Smooth muscle cell (in vitro differentiated cells): Measurements from ENCODE around the gene CLIP2. TPM values are rescaled to one million over a fixed set of nuclear protein-coding genes. Genes with fewer than 3 reads are reported as not detected.

Experiments used
- DNase-seq: peaks from one replicate; lab custom pipeline; 2025; ENCODE audit not compliant: unreplicated experiment; lab: John Stamatoyannopoulos, UW
- H2AFZ ChIP-seq: fragments of 200-600 bp; sonication (generic); 2 replicates; pipeline ENCODE4 v1.6.0; 2016; ENCODE audit warnings: antibody characterized with exemption, low read depth, mild to moderate bottlenecking
- H3F3A ChIP-seq: fragments of 200-600 bp; sonication (generic); 2 replicates; pipeline ENCODE4 v1.6.0; 2017; ENCODE audit warnings: antibody characterized with exemption, low read depth
- H3K27ac ChIP-seq: fragments of 200-600 bp; sonication (generic); 2 replicates; pipeline ENCODE4 v1.5.1; 2016; ENCODE audit warnings: low read depth, mild to moderate bottlenecking
- H3K27me3 ChIP-seq: fragments of 200-600 bp; sonication (generic); 2 replicates; pipeline ENCODE4 v1.6.1; 2016; ENCODE audit warnings: low read depth, mild to moderate bottlenecking
- H3K36me3 ChIP-seq: fragments of 200-600 bp; sonication (generic); 2 replicates; pipeline ENCODE4 v1.5.1; 2016; ENCODE audit warnings: low read depth
- H3K4me1 ChIP-seq: fragments of 200-600 bp; sonication (generic); 2 replicates; pipeline ENCODE4 v1.5.1; 2016; ENCODE audit warnings: low read depth
- H3K4me2 ChIP-seq: fragments of 200-600 bp; sonication (generic); 2 replicates; pipeline ENCODE4 v1.6.0; 2016; ENCODE audit warnings: mild to moderate bottlenecking
- H3K4me3 ChIP-seq: fragments of 200-600 bp; sonication (generic); 2 replicates; pipeline ENCODE4 v1.5.1; 2016; ENCODE audit warnings: mild to moderate bottlenecking
- H3K79me2 ChIP-seq: fragments of 200-600 bp; sonication (generic); 2 replicates; pipeline ENCODE4 v1.6.0; 2016; ENCODE audit warnings: low read depth, mild to moderate bottlenecking
- H3K9ac ChIP-seq: fragments of 200-600 bp; sonication (generic); 2 replicates; pipeline ENCODE4 v1.6.0; 2016; ENCODE audit warnings: low read depth
- H3K9me3 ChIP-seq: fragments of 200-600 bp; sonication (generic); replicated peaks from 2 replicates; pipeline ENCODE4 v1.5.1; 2016; ENCODE audit warnings: low read depth
- H4K20me1 ChIP-seq: fragments of 200-600 bp; sonication (generic); 2 replicates; pipeline ENCODE4 v1.6.0; 2016; ENCODE audit warnings: low read depth
- WGBS: methylation state at CpG from one replicate; pipeline ENCODE4 v1.1.7; 2016; ENCODE audit warnings: low lambda C conversion rate; 5-methylcytosine and 5-hydroxymethylcytosine counted together
- polyA plus RNA-seq: library from polyadenylated mRNA; unstranded; fragments of >200 nt; fragmentation: Nextera tagmentation; extraction: Ambion mirVana; gene quantifications from 2 replicates; pipeline ENCODE4 v1.2.1, GENCODE V29; 2016
- total RNA-seq: library from RNA; depleted of rRNA; stranded (reverse); fragments of >200 nt; gene quantifications from 2 replicates; pipeline ENCODE4 v1.2.3, GENCODE V29; 2014
- TF ChIP-seq, protein P1 (sequence below): fragments of 200-600 bp; sonication (generic); IDR thresholded peaks from 2 replicates; pipeline ENCODE4 v1.5.1; 2017; ENCODE audit warnings: borderline replicate concordance, mild to moderate bottlenecking, antibody characterized with exemption; ENCODE audit not compliant: insufficient read depth, poor library complexity, severe bottlenecking

Gene CLIP2
- total and polyA plus RNA-seq, 2 experiments from 2014 or later, result 12.1 to 23.3 TPM

DNA sequence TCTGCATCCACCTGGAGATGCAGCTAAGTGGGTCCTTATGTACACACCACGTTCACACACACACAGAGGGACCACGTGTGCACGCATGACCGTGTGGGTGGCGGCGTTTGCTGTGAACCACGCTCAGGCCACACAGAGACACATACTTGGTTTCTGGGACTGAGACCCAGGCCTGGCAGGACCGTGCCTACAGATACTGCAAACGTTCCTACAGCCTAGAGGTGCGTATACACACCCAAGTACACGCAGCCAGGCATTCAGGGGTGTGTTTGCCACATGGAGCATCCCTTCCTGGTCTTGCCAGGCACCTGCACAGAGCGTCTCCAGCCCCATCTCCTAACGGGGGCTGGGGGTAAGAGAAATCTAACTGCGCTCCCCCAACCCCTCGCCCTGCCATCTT lies 115.5 kb downstream of the CLIP2 start:
- DNase-seq, result no peak
- WGBS, result 87% methylated on average over 15 of the region's 15 CpGs
- Histone ChIP-seq H3K4me1 (no peaks in the 10 kb centered on the region), H3K27me3 (no peaks in the 10 kb centered on the region), H3K79me2 (no peaks in the 10 kb centered on the region), H3K36me3 (no peaks in the 10 kb centered on the region), H3F3A (no peaks in the 10 kb centered on the region), H3K27ac (no peak overlapping the region), H3K4me3 (no peak overlapping the region), H2AFZ (no peak overlapping the region), H4K20me1 (peaks cover 5% of the 10 kb centered on the region), H3K9ac (no peak overlapping the region), H3K9me3 (no peaks in the 10 kb centered on the region), H3K4me2 (no peak overlapping the region)
- TF ChIP-seq, protein P1, sequence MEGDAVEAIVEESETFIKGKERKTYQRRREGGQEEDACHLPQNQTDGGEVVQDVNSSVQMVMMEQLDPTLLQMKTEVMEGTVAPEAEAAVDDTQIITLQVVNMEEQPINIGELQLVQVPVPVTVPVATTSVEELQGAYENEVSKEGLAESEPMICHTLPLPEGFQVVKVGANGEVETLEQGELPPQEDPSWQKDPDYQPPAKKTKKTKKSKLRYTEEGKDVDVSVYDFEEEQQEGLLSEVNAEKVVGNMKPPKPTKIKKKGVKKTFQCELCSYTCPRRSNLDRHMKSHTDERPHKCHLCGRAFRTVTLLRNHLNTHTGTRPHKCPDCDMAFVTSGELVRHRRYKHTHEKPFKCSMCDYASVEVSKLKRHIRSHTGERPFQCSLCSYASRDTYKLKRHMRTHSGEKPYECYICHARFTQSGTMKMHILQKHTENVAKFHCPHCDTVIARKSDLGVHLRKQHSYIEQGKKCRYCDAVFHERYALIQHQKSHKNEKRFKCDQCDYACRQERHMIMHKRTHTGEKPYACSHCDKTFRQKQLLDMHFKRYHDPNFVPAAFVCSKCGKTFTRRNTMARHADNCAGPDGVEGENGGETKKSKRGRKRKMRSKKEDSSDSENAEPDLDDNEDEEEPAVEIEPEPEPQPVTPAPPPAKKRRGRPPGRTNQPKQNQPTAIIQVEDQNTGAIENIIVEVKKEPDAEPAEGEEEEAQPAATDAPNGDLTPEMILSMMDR, result no peak

DNA sequence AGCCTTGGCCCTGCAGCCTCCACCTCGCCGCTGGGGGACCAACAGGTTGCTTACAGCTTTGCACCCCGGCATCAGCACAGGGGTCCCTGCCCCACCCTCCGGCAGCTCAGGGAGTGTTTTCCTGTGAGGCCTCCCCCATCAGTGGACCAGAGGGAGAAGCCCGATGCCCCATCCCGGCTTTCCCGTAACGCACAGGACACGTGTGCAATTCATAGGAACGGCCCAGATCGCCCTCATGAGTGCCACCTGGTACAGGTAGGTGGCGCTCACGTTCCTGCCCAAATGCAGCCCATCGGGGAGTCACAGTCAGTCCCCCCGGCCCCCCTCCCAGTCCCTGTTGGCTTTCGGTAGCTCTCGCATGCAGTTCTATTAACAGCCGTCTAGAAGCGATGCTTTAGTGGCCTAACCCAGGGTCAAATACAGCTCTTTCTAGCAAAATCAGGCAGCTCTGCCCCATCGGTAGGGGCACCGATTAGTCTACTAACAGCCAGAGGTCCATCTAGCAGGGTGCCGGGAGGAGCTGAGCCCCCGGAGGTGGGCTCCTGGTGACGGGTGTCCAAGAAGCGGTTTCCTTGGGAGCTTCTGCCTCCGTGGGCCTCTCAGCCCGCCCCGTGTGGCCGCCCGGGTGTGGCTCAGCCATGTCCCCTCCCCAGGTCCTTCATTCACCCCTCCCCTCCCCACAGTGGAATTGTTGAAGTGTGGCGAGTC lies 116.1 kb downstream of the CLIP2 start:
- no peaks in the 10 kb centered on the region for H3K27me3 ChIP-seq
- H3K9ac ChIP-seq, result no peak overlapping the region
- H3K79me2 ChIP-seq, result no peaks in the 10 kb centered on the region
- no peak overlapping the region for H2AFZ ChIP-seq
- no peak overlapping the region for H3K27ac ChIP-seq
- WGBS, result 72% methylated on average over 31 of the region's 31 CpGs
- no peak for DNase-seq
- no peaks in the 10 kb centered on the region for H3K36me3 ChIP-seq
- TF ChIP-seq, protein P1, result peak; percentile 27
- no peak overlapping the region for H3K4me2 ChIP-seq
- no peaks in the 10 kb centered on the region for H3K9me3 ChIP-seq
- no peaks in the 10 kb centered on the region for H3F3A ChIP-seq
- H4K20me1 ChIP-seq, result peaks cover 5% of the 10 kb centered on the region
- H3K4me1 ChIP-seq, result no peaks in the 10 kb centered on the region
- H3K4me3 ChIP-seq, result no peak overlapping the region

DNA sequence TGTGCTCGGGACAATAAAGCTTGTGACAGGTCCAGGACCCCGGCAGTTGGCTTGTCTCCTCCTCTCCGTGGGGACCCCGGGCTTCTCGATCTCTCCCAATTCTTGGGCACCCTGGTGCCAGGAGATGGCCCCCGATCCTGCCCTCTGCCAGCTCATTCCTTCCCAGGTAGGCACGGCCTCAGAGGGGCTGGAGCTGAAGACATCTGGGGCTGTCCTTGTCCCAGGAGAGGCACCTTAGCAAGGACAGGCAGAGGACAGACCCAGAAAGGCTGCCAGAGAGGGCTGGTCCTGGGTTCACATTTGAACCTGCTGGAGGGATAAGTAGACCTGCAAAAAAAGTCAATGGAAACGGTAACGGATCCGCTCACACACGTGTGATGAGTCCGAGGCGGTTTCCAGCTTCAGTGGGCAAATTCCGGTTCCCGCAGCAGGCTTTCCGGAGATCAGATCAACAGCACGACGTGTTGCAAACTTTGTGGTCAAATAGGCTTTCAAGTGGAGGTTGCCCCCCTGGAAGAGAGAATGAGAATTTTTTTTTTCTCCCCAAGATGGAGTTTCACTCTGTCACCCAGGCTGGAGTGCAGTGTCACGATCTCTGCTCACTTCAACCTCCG lies 116.8 kb downstream of the CLIP2 start:
- no peaks in the 10 kb centered on the region for H3K27me3 ChIP-seq
- no peak overlapping the region for H3K4me2 ChIP-seq
- DNase-seq, result no peak
- no peak overlapping the region for H2AFZ ChIP-seq
- WGBS, result 94% methylated on average over 20 of the region's 20 CpGs
- H3K4me3 ChIP-seq, result no peak overlapping the region
- no peak overlapping the region for H3K27ac ChIP-seq
- H3K9me3 ChIP-seq, result no peaks in the 10 kb centered on the region
- H3K9ac ChIP-seq, result no peak overlapping the region
- no peaks in the 10 kb centered on the region for H3K4me1 ChIP-seq
- peaks cover 5% of the 10 kb centered on the region for H4K20me1 ChIP-seq
- TF ChIP-seq, protein P1, result no peak
- H3K79me2 ChIP-seq, result no peaks in the 10 kb centered on the region
- H3K36me3 ChIP-seq, result no peaks in the 10 kb centered on the region
- no peaks in the 10 kb centered on the region for H3F3A ChIP-seq
